HTR-8/SVneo (cell line): Measurements from ENCODE around the gene FHL2.

ENCODE experiments used
- DNase-seq: peaks from one replicate; pipeline ENCODE4 v3.0.0; 2011; ENCODE audit warnings: low spot score, mixed read lengths; ENCODE audit not compliant: insufficient read length
- FAIRE-seq: peaks from 2 replicates; lab custom pipeline; 2011; peaks lifted over from hg19 to GRCh38; lab: Jason Lieb, UNC

FHL2 gene

GRCh38 chr2:105364436-105365139 lies 34.3 kb downstream of the FHL2 start:
- DNase-seq (no peak), FAIRE-seq (no peak)

DNA sequence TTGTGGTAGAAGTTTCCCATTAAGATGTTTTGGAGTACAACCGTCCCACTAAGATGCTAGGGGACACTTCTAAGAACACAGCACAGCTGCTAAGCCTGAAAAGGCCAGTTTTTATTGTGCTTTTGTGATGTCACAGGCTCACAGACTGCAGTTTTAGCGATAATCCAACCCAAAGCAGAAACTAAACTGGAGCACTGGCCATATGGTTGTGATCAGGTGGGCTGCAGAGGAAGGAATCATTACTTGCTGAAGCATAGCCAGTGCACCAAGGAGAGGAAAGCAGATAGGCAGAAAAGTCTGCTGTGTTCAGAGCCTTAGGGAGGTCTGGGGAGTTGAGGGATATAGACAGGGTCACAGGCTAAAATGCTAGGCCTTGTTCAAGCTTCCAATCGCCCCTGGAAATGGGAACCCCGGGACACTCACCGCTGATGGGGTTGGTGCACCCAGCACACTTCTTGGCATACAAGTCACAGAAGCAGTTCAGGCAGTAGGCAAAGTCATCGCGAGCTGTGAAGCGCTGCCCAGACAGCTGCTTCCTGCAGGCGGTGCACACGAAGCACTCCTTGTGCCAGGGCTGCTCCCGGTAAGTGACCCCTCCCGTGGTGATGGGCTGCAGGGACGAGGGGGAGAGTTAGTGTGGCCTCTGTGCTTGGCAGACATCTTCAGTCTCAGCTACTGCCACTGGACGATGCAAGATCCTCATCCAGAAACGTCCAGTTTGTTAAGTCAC lies 35.8 kb downstream of the FHL2 start:
- FAIRE-seq: no peak
- DNase-seq: no peak

DNA sequence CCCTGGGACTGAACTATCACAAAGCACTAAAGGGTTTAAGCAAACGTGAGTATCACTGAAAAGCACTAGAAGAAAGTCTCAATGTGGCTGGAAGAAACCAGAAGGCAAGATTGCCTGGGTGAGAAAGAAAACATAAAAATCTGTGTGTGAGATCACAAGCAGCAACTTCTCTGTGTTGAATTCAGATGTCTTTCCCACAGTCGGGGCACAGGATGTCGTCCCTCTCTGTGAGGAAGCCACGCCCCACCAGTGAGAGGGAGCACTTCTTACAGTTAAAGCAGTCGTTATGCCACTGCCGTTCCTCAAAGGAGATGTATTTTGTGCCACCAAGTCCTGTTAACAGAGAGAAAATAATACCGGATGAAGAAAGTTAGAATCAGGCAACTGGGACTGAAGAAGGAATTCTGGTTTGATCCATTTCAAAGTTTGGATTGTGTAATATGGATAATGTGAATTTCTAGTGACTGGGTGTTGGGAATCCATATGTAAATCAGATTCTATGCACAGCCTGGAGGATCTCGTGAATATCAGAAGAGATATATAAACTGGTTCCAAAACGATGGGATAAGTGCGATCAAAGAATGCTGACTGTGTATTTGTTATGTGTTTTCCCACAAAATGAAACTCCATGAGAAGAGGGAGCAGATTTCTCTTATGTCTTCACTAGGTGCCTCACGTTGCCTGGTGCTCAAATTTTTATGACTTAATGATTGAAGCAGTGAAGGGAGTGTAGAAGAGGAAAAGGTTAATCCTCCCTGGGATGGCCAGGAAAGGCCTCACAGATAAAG lies 37.6 kb downstream of the FHL2 start:
- DNase-seq: no peak
- FAIRE-seq: no peak

DNA sequence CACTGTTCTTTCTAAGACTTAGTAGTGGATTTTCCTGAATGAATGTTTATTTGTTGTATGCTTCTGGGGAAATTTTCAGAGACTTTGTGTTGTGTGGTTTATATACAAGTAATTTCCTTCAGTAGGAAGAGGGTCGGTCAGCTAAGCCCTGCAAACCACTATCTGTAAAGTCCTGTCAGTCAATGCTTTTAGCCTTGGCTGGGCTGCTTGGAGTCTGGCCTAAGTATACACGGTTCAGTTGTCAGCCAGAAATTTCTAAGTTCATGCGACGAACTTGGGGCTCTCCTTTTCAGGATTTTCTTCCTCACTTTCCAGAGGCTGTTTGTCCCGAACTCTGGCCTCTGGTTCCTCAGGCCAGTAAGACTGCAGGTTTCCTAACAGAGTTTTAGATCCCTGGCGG lies 40.3 kb downstream of the FHL2 start:
- FAIRE-seq (no peak), DNase-seq (no peak)

DNA sequence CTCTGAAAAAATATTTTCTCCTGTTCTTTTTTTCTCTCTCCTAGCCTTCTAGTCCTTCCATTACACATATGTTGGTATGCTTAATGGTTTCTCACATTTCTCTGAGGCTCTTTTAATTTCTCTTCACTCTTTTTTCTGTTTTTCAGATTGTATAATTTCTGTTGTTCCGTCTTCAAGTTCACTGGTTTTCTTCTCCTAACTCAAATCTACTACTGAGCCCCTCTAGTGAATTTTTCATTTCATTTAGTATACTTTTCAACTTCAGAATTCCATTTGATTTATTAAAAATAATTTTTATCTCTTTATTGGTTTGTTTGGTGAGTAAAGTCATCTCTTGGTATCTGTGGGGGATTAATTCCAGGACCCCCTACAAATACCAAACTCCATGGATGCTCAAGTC lies 41.7 kb downstream of the FHL2 start:
- FAIRE-seq: no peak

DNA sequence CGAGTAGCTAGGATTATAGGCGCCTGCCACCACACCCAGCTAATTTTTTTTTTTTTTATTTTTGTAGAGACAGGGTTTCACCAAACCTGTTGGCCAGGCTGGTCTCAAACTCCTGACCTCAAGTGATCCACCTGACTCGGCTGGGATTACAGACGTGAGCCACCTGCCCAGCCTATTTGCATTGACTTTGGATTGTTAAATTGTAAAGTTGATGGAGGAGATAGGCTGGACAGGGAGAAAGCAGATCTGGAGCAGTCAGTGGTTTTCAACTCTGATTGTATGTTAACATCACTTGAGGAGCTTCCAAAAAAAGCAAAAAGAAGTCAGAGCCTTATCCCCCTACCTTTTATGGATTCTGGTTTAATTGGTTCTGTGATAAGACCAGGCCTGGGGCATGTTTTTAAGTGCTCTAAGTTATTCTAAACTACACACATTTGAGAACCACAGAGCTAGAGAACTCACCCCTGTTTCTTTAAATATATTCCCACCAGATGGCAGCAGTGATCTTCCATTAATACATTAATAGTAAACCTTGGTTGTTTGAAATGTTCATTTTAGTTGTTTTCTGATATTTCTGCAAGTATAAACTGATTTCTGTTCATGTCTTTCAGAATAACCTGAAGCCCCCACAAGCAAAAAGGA lies 54.0 kb downstream of the FHL2 start:
- FAIRE-seq: no peak

More for the DNA sequence above, 41.7 kb downstream of the FHL2 start:
- no peak for DNase-seq

GRCh38 chr2:105339414-105339813 lies 59.4 kb downstream of the FHL2 start:
- DNase-seq (no peak), FAIRE-seq (no peak)

More for the DNA sequence above, 54.0 kb downstream of the FHL2 start:
- no peak for DNase-seq

DNA sequence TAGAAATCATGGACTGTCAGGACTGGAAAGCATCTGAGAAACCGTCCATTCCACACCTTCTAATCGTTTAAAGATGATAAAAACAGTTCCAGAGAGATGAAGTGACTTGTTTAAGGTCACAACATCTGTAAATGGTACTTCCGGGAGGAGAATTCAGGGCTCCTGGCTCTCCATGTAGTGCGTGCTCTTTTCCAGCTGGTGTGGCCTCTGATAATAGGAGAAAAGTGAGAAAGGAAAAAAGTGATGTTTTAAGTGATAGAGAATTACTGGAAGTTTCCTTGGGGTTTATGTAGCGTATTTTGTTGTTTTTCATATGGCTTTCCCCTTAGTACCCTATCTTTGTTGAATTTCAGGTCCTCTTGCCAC lies 60.8 kb downstream of the FHL2 start:
- FAIRE-seq (no peak), DNase-seq (no peak)

- DNase-seq (peak; percentile 82), FAIRE-seq (peak; percentile 36)
Measured at GRCh38 chr2:105337122-105338019, 61.5 kb downstream of the FHL2 start, which contains the start of gene C2orf49. TSS of gene C2orf49 (plus strand) at chr2:105337540. CDS start at chr2:105337588, 48 bp downstream.

DNA sequence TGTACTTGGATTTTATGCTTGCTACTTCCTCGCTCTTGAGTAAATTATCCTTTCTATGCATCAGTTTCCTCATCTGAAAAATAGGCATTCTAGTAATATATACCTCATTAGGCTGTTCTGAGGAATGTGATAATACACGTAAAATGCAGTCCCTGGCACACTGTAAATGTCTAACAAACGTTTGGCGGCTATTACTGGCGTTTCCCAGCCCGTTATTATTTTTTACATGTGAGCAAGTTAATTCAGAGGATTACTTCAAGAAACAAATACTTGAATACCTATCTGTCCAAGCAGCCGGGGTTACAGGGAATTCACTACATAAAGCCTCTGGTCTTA lies 62.1 kb downstream of the FHL2 start:
- DNase-seq: no peak
- no peak for FAIRE-seq

GRCh38 chr2:105335469-105335868 lies 63.4 kb downstream of the FHL2 start:
- FAIRE-seq (no peak), DNase-seq (no peak)

DNA sequence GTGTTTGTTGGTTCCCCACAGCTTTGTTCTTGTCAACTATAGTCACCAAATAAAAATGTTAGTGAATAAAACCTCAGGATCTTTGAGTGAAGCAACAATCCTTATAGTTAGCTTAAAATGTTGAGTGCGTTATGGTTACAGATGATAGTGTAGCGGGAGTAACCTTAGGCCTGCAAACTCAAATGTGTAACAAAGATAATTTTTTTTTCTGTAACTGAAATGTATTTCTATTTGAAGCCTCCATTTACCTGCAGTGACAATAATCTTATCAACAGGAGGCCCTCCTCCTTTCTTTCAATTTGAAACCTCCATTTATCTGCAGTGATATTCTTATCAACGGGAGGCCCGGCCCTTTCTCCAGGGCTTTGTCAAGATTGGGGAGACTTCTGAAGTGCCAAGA lies 64.6 kb downstream of the FHL2 start:
- FAIRE-seq: no peak
- no peak for DNase-seq

GRCh38 chr2:105330681-105331375 lies 68.0 kb downstream of the FHL2 start:
- no peak for FAIRE-seq
- no peak for DNase-seq

- FAIRE-seq: no peak
- peak; percentile 41 for DNase-seq
Measured at GRCh38 chr2:105329561-105330495, 69.0 kb downstream of the FHL2 start, which contains the start of gene TGFBRAP1. TSS of gene TGFBRAP1 (minus strand) at chr2:105329735. CDS start at chr2:105308301, 21,434 bp downstream.

DNA sequence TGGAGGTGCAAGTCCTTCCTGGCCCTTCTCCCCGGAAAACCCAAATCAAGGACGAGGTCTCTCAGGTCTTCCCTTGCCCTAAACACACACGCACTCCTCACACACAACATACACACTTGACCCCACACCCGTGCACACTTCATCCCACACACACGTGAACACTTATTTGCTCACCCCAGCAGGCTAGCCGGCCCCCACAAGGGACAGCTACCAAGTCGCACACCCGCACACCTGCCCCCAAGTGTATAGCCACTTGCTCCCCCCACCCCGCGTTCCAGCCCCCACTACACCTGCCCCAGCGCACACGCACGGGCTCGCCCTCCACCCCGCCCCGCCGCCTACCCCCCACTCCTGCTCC lies 69.7 kb downstream of the FHL2 start:
- peak; percentile 40 for FAIRE-seq
- no peak for DNase-seq

DNA sequence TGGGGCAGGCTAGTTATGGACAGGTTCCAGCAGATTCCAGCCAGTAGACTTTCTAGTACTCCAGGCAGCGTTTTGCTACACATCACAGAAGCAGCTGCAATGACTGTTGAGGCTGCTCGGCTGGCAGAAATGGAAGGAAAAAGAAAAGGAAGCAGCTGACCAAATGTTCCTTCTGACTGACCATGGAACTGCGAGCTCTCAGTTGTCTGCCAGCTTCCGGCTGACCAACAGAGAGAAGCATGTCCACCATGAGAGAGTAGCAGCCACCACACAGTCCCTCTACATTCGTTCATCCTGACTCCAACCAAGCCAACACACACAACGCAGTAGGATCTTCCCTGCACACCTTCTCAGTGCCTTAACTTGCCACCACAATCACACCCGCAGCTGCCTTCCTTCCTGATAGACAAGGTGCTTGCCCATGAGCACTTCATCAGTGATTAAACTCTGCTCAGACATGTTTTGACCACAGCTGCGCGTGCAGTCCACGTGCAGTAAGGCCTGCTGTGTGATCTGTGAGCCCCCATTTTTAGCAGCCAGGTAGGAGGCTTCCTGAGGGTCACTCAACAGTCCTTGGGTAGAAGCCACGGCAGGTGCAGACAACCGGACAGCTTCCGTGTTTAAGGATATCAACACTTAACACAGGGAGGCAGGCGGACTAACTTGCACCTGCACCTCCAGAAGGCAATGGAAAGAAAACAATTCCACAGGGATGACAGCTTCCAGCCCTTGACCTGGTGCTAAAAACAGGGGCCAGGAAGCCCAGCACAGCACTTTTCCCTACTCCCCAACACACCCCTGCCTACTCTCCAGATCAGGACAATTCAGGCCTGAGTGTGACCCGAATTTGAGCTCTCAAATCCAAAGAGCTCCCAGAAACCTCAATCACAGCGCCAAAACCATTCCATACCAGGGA lies 70.3 kb downstream of the FHL2 start:
- DNase-seq (no peak), FAIRE-seq (no peak)

DNA sequence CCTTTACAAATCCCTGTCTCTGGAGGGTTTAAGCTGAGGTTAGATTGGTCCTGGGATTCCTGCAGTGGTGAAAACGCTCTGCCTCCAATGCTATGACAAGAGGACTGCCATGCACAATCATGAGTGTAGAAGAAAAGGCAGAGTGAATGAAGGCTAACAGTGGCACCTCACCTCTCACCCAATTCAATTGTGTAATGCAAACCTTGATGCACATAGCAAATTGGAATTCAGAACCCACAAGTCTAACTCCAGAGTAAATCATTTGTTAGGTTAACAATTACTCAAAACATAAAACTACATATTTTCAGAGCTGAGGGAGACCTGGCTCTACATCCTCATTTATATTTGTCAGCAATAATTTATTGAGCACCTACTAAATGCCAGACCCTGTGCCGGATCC lies 71.2 kb downstream of the FHL2 start:
- DNase-seq: no peak
- FAIRE-seq: no peak
